ENCODE measurements around the gene HEXIM1.
A peak's percentile ranks its signal among the peaks of the same experiment; 100 is the strongest.

HEXIM1 gene

GRCh38 chr17:45129940-45130680, 18.2 kb upstream of the HEXIM1 start:
- DNase-seq (ENCODE audit: low read depth), result no peak
- no peak overlapping the region for H3K4me3 ChIP-seq (ENCODE audit: low read depth, low read length)
- TF ChIP-seq CTCF (IDR thresholded peaks at IDR 0.05; ENCODE audit: low read depth, low read length, missing control alignments), result no peak

GRCh38 chr17:45130681-45131615, 17.3 kb upstream of the HEXIM1 start:
- no peak for TF ChIP-seq CTCF (IDR thresholded peaks at IDR 0.05; ENCODE audit: low read depth, low read length, missing control alignments)
- DNase-seq (ENCODE audit: low read depth), result no peak
- H3K4me3 ChIP-seq (ENCODE audit: low read depth, low read length), result no peak overlapping the region

GRCh38 chr17:45131616-45132319, 16.5 kb upstream of the HEXIM1 start:
- peak; percentile 70 for TF ChIP-seq CTCF (IDR thresholded peaks at IDR 0.05; ENCODE audit: low read depth, low read length, missing control alignments)
- DNase-seq (ENCODE audit: low read depth), result no peak

GRCh38 chr17:45132320-45132571, 16.0 kb upstream of the HEXIM1 start, which contains the start of gene PLCD3:
TSS of gene PLCD3 (minus strand) at chr17:45132515. CDS start at chr17:45132410, 105 bp downstream.
- DNase-seq (ENCODE audit: low read depth), result no peak
- TF ChIP-seq CTCF (IDR thresholded peaks at IDR 0.05; ENCODE audit: low read depth, low read length, missing control alignments), result no peak
- peak within 1 kb of the TSS; percentile 67 for H3K4me3 ChIP-seq (ENCODE audit: low read depth, low read length)

More at GRCh38 chr17:45131616-45132319, 16.5 kb upstream of the HEXIM1 start:
- H3K4me3 ChIP-seq (ENCODE audit: low read depth, low read length), result peak overlapping the region; percentile 46

- peak overlapping the region; percentile 67 for H3K4me3 ChIP-seq (ENCODE audit: low read depth, low read length)
- peak; percentile 92 for TF ChIP-seq CTCF (IDR thresholded peaks at IDR 0.05; ENCODE audit: low read depth, low read length, missing control alignments)
- DNase-seq (ENCODE audit: low read depth), result no peak
Observed at GRCh38 chr17:45132572-45133463, 15.5 kb upstream of the HEXIM1 start.
